Bronchial epithelial cell (primary cell): Measurements from ENCODE around the gene KANK4. TPM values are rescaled to one million over a fixed set of nuclear protein-coding genes. Genes with fewer than 3 reads are reported as not detected.

ENCODE experiments used
- DNase-seq: peaks from one replicate; pipeline ENCODE4 v3.0.0-alpha.2; 2010; ENCODE audit warnings: low read depth
- FAIRE-seq: peaks from 2 replicates; lab custom pipeline; 2011; peaks lifted over from hg19 to GRCh38; lab: Jason Lieb, UNC
- H3K27me3 ChIP-seq: 2 replicates; pipeline ENCODE4 v1.5.1; 2011; ENCODE audit warnings: low read length; ENCODE audit not compliant: control insufficient read depth, insufficient read depth
- H3K36me3 ChIP-seq: 2 replicates; pipeline ENCODE4 v1.5.1; 2011; ENCODE audit warnings: low read length; ENCODE audit not compliant: control insufficient read depth, insufficient read depth
- H3K4me3 ChIP-seq: 2 replicates; pipeline ENCODE4 v1.5.1; 2011; ENCODE audit warnings: mild to moderate bottlenecking, low read depth, low read length, control low read depth
- total RNA-seq: library from RNA; depleted of rRNA; stranded (reverse); fragments of >200 nt; gene quantifications from 2 replicates; pipeline ENCODE4 v1.2.1, GENCODE V29; 2014
- TF ChIP-seq, protein P1 (sequence below): IDR thresholded peaks from 2 replicates; pipeline ENCODE4 v1.5.1; 2011; ENCODE audit warnings: mild to moderate bottlenecking, moderate library complexity, low read length, control low read depth, inconsistent platforms; ENCODE audit not compliant: insufficient read depth, severe bottlenecking

KANK4 gene
- total RNA-seq, 1 donor from 2014 or later, result 0.26 TPM

- Histone ChIP-seq H3K4me3 (no peak overlapping the region), H3K36me3 (no peaks in the 10 kb centered on the region), H3K27me3 (peaks cover 1% of the 10 kb centered on the region)
- peak; percentile 55 for FAIRE-seq
- no peak for DNase-seq
- TF ChIP-seq, protein P1, sequence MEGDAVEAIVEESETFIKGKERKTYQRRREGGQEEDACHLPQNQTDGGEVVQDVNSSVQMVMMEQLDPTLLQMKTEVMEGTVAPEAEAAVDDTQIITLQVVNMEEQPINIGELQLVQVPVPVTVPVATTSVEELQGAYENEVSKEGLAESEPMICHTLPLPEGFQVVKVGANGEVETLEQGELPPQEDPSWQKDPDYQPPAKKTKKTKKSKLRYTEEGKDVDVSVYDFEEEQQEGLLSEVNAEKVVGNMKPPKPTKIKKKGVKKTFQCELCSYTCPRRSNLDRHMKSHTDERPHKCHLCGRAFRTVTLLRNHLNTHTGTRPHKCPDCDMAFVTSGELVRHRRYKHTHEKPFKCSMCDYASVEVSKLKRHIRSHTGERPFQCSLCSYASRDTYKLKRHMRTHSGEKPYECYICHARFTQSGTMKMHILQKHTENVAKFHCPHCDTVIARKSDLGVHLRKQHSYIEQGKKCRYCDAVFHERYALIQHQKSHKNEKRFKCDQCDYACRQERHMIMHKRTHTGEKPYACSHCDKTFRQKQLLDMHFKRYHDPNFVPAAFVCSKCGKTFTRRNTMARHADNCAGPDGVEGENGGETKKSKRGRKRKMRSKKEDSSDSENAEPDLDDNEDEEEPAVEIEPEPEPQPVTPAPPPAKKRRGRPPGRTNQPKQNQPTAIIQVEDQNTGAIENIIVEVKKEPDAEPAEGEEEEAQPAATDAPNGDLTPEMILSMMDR, result no peak
Observed at GRCh38 chr1:62311473-62311943, 7.7 kb downstream of the KANK4 start.

- no peak for FAIRE-seq
- Histone ChIP-seq H3K4me3 (no peak overlapping the region), H3K27me3 (no peaks in the 10 kb centered on the region), H3K36me3 (no peaks in the 10 kb centered on the region)
- TF ChIP-seq, protein P1, result no peak
- no peak for DNase-seq
Observed at GRCh38 chr1:62309906-62310305, 9.3 kb downstream of the KANK4 start.

GRCh38 chr1:62308606-62309005 is 10.6 kb downstream of the KANK4 start:
- FAIRE-seq (no peak), DNase-seq (no peak)
- no peaks in the 10 kb centered on the region for H3K27me3 ChIP-seq
- no peaks in the 10 kb centered on the region for H3K36me3 ChIP-seq
- no peak overlapping the region for H3K4me3 ChIP-seq
- TF ChIP-seq, protein P1, result no peak

- TF ChIP-seq, protein P1, result no peak
Observed at GRCh38 chr1:62307895-62308492, 11.2 kb downstream of the KANK4 start.

DNA sequence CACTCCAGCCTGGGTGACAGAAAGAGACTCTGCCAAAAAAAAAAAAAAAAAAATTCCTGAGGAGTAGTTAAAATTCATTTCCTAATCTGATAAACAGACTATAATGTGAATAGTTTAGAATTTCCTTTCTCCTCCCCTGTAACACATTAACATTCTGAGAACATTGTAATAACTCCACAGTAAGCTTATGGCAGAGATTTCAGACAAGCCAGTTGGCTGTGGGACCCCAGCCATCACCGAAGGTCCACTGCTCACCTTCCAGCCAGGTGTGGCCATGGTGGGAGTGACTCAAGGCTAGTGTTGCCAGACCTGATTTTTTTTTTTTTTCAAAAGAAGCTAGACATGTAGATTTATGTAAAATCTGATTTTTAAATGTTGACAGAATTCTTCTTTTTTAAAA is 11.8 kb downstream of the KANK4 start:
- H3K36me3 ChIP-seq, result no peaks in the 10 kb centered on the region
- H3K4me3 ChIP-seq, result no peak overlapping the region
- TF ChIP-seq, protein P1, result no peak
- no peaks in the 10 kb centered on the region for H3K27me3 ChIP-seq
- no peak for FAIRE-seq
- DNase-seq, result no peak

More at GRCh38 chr1:62307895-62308492, 11.2 kb downstream of the KANK4 start:
- no peaks in the 10 kb centered on the region for H3K27me3 ChIP-seq
- no peak for FAIRE-seq
- no peak for DNase-seq
- no peak overlapping the region for H3K4me3 ChIP-seq
- H3K36me3 ChIP-seq, result no peaks in the 10 kb centered on the region

DNA sequence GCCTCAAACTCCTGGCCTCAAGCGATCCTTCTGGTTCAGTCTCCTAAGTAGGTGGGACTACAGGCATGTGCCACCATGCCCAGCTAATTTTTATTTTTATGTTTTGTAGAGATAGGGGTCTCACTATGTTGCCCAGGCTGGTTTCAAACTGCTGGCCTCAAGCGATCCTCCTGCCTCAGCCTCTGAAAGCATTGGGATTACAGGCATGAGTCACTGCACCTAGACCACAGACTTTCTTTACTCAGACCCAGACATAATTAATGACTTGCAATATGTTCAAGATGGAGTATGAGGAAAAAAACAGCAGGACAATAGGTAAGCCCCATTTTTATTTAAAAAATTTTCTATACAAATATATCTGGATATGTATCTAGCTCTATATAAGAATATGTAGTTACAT is 13.2 kb downstream of the KANK4 start:
- no peak for FAIRE-seq
- no peak overlapping the region for H3K4me3 ChIP-seq
- H3K36me3 ChIP-seq, result no peaks in the 10 kb centered on the region
- peaks cover 3% of the 10 kb centered on the region for H3K27me3 ChIP-seq
- no peak for DNase-seq
- TF ChIP-seq, protein P1, result no peak
